K562 (cell line): Measurements from ENCODE around the gene CCDC167. TPM values are rescaled to one million over a fixed set of nuclear protein-coding genes. Genes with fewer than 3 reads are reported as not detected.
A peak's percentile ranks its signal among the peaks of the same experiment; 100 is the strongest.

ENCODE experiments used
- ARID1B ChIP-seq: fragments of 450-650 bp; IDR thresholded peaks from 2 replicates; pipeline ENCODE4 v1.6.1; 2016; ENCODE audit warnings: antibody characterized with exemption, mild to moderate bottlenecking, inconsistent platforms
- E2F3 ChIP-seq: fragments of 250-450 bp; sonication (Bioruptor Pico); IDR thresholded peaks from 2 replicates; pipeline ENCODE4 v1.4.0; 2020; ENCODE audit warnings: mild to moderate bottlenecking
- ELF1 ChIP-seq: fragments of 200-800 bp; sonication (Bioruptor generic); IDR thresholded peaks from 2 replicates; pipeline ENCODE4 v1.6.1; 2016; ENCODE audit warnings: missing genetic modification characterization, missing compliant biosample characterization
- EP300 ChIP-seq: IDR thresholded peaks from 2 replicates; pipeline ENCODE4 v1.6.1; 2012; ENCODE audit warnings: low read length, improper control_type of control experiment
- ETV5 ChIP-seq: sonication (generic); formaldehyde crosslinking; IDR thresholded peaks from 2 replicates; pipeline ENCODE4 v1.4.0; 2020; ENCODE audit warnings: low read depth, mild to moderate bottlenecking, missing genetic modification reagents
- ETV6 ChIP-seq, 3 experiments: fragments of 150-350 bp in 1 of 3; sonication (generic) in 1 of 3; formaldehyde crosslinking in 1 of 3; IDR thresholded peaks; 2 replicates each; pipeline versions ENCODE4 v1.6.1 to v1.8.0; 2014 to 2022; ENCODE audit warnings: borderline replicate concordance in 2 of 3, low read depth in 2 of 3, antibody characterized with exemption in 1 of 3, low read length in 1 of 3, mild to moderate bottlenecking in 1 of 3, missing genetic modification reagents in 1 of 3
- GATA2 ChIP-seq: sonication (generic); formaldehyde crosslinking; IDR thresholded peaks from 2 replicates; pipeline ENCODE4 v1.4.0; 2020; ENCODE audit warnings: mild to moderate bottlenecking, missing genetic modification reagents
- HOXB6 ChIP-seq: fragments of 250-450 bp; sonication (Bioruptor Pico); IDR thresholded peaks from 2 replicates; pipeline ENCODE4 v1.5.1; 2022; ENCODE audit warnings: mild to moderate bottlenecking, borderline replicate concordance
- MAZ ChIP-seq, 2 experiments: fragments of 450-650 bp in 1 of 2; sonication (generic) in 1 of 2; formaldehyde crosslinking; IDR thresholded peaks in 1 of 2; conservative IDR thresholded peaks in 1 of 2; 2 replicates each; pipeline versions ENCODE4 v1.4.0 to v1.5.0; 2020; ENCODE audit warnings: mild to moderate bottlenecking in 1 of 2, missing genetic modification reagents in 1 of 2
- NFRKB ChIP-seq: fragments of 450-650 bp; IDR thresholded peaks from 2 replicates; pipeline ENCODE4 v1.6.1; 2016; ENCODE audit warnings: low read depth
- SIN3A ChIP-seq, 2 experiments: fragments of 150-350 bp in 1 of 2; IDR thresholded peaks; 2 replicates each; pipeline ENCODE4 v1.6.1; 2011 to 2016; ENCODE audit warnings: borderline replicate concordance in 2 of 2, low read depth in 2 of 2, low read length in 2 of 2, mild to moderate bottlenecking in 2 of 2, moderate library complexity in 2 of 2; ENCODE audit not compliant: control insufficient read depth in 1 of 2
- STAT5A ChIP-seq: IDR thresholded peaks from 2 replicates; pipeline ENCODE4 v1.6.1; 2012; ENCODE audit warnings: low read length, inconsistent platforms, borderline replicate concordance
- TRIM24 ChIP-seq, 2 experiments: fragments of 450-650 bp; IDR thresholded peaks; 2 replicates each; pipeline ENCODE4 v1.6.1; 2016
- polyA plus RNA-seq, 8 experiments: library from polyadenylated mRNA; depleted of rRNA in 4 of 8; stranded (reverse) in 5 of 8; unstranded in 3 of 8; fragments of >200 nt; fragmentation: Nextera tagmentation in 2 of 8; fragmentation: Illumina TruSeq in 1 of 8; extraction: Ambion mirVana in 2 of 8; extraction: Trizol in 1 of 8; gene quantifications; 2 replicates each; pipeline versions ENCODE4 v1.2.1 to v1.2.3, GENCODE V29; 2011 to 2014; ENCODE audit warnings: inconsistent platforms in 1 of 8, missing spikeins in 1 of 8
- total RNA-seq, 7 experiments: library from RNA; depleted of rRNA in 6 of 7; stranded (reverse); fragments of >200 nt in 6 of 7; fragmentation: Illumina TruSeq in 2 of 7; extraction: Trizol in 2 of 7; gene quantifications; 2 replicates each; pipeline versions ENCODE4 v1.2.1 to v1.2.3, GENCODE V29; 2011 to 2021; ENCODE audit warnings: low replicate concordance in 1 of 7
- TF ChIP-seq, protein P1 (sequence below): fragments of 450-650 bp; conservative IDR thresholded peaks from 2 replicates; pipeline ENCODE4 v1.6.1; 2016; ENCODE audit warnings: missing genetic modification characterization, low read depth, mild to moderate bottlenecking, missing compliant biosample characterization, moderate library complexity
- TF ChIP-seq, protein P2 (sequence below), 2 experiments: fragments of 450-650 bp; conservative IDR thresholded peaks; 2 replicates each; pipeline ENCODE4 v1.6.1; 2017; ENCODE audit warnings: mild to moderate bottlenecking in 2 of 2, moderate library complexity in 2 of 2
- TF ChIP-seq, protein P3 (sequence below): sonication (generic); formaldehyde crosslinking; IDR thresholded peaks from 2 replicates; pipeline ENCODE4 v1.8.0; 2022; ENCODE audit warnings: mild to moderate bottlenecking, missing genetic modification reagents, borderline replicate concordance
- TF ChIP-seq, protein P4 (sequence below): sonication (generic); formaldehyde crosslinking; IDR thresholded peaks from 2 replicates; pipeline ENCODE4 v1.8.1; 2023; ENCODE audit warnings: mild to moderate bottlenecking, missing genetic modification reagents

Gene CCDC167
- total and polyA plus RNA-seq, 9 of the 15 experiments (the other 6 are each of a cell fraction or from before 2014, with no cell fraction given) = 26.0 to 114 (median 45.2) TPM

DNA sequence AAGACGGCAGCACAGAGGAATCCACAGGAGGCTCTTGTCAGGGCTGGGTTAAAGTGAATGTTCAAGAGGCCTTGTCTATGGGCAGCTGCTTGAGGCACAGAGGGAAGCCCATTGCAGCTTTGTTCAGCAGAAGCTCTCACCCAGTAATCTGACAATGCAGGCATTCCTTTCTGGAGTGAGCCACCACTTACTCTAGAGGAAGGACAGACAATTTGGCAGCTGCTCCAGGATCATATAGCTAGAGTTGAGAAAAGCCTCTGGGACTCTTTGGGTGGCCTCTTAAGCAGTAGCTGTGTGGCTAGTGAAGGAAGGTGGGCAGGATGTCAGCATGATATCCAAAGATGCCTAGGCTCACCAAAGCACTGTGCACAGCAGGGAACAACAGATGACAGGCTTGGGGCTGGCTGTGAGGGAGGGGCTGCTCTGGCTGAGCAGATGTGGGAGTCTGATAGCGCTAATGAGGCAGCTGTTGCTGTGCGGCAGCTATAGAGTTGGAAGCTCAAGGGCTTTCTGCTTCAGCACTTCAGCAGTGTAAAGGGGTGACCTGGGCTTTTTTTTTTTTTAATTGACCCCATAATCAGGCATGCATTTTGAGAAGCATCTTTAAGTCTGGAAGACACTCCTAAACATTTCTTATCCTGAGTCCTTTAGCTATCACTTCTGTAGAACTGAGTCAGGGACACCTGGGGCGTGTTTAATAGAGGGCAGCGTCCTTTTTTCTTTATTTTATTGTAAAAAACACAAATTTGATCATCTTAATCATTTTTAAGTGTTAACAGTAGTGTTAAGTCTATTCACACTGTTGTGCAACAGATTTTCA is 39.5 kb downstream of the CCDC167 start (continued):
- TF ChIP-seq ELF1 (tag) = no peak
- peak; percentile 64; the same call in 1 of the 2 replicates for TF ChIP-seq ETV5 (CRISPR knock-in tag)
- no peak for TF ChIP-seq NFRKB
- peak; percentile 96 for TF ChIP-seq TRIM24 (IDR thresholded peaks at IDR 0.05)
- TF ChIP-seq HOXB6 = no peak
- peak; percentile 96 for TF ChIP-seq STAT5A
- TF ChIP-seq SIN3A (IDR thresholded peaks at IDR 0.05; ENCODE audit: borderline replicate concordance in 2 of 2, control insufficient read depth in 1 of 2, low read depth in 2 of 2, low read length in 2 of 2) = peak; percentile 48 to 90; a peak in 3 of 4 replicates
- TF ChIP-seq, protein P1, sequence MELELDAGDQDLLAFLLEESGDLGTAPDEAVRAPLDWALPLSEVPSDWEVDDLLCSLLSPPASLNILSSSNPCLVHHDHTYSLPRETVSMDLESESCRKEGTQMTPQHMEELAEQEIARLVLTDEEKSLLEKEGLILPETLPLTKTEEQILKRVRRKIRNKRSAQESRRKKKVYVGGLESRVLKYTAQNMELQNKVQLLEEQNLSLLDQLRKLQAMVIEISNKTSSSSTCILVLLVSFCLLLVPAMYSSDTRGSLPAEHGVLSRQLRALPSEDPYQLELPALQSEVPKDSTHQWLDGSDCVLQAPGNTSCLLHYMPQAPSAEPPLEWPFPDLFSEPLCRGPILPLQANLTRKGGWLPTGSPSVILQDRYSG = 0 out of 2 replicates have a peak, but pooled peaks have one; percentile 34
- TF ChIP-seq ETV6 (IDR thresholded peaks at IDR 0.05; ENCODE audit: borderline replicate concordance in 1 of 2, low read depth in 2 of 2, low read length in 1 of 2) = peak in 1 of 2 experiments; percentile 52; a peak in 1 of 4 replicates
- no peak for TF ChIP-seq ETV6 (CRISPR knock-in tag; IDR thresholded peaks at IDR 0.05; ENCODE audit: borderline replicate concordance)
- TF ChIP-seq, protein P2, sequence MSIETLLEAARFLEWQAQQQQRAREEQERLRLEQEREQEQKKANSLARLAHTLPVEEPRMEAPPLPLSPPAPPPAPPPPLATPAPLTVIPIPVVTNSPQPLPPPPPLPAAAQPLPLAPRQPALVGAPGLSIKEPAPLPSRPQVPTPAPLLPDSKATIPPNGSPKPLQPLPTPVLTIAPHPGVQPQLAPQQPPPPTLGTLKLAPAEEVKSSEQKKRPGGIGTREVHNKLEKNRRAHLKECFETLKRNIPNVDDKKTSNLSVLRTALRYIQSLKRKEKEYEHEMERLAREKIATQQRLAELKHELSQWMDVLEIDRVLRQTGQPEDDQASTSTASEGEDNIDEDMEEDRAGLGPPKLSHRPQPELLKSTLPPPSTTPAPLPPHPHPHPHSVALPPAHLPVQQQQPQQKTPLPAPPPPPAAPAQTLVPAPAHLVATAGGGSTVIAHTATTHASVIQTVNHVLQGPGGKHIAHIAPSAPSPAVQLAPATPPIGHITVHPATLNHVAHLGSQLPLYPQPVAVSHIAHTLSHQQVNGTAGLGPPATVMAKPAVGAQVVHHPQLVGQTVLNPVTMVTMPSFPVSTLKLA (conservative IDR thresholded peaks at IDR 0.05) = peak; percentile 22 to 65; a peak in 2 of 4 replicates
- no peak for TF ChIP-seq E2F3
- TF ChIP-seq, protein P3, sequence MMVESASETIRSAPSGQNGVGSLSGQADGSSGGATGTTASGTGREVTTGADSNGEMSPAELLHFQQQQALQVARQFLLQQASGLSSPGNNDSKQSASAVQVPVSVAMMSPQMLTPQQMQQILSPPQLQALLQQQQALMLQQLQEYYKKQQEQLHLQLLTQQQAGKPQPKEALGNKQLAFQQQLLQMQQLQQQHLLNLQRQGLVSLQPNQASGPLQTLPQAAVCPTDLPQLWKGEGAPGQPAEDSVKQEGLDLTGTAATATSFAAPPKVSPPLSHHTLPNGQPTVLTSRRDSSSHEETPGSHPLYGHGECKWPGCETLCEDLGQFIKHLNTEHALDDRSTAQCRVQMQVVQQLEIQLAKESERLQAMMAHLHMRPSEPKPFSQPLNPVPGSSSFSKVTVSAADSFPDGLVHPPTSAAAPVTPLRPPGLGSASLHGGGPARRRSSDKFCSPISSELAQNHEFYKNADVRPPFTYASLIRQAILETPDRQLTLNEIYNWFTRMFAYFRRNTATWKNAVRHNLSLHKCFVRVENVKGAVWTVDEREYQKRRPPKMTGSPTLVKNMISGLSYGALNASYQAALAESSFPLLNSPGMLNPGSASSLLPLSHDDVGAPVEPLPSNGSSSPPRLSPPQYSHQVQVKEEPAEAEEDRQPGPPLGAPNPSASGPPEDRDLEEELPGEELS (CRISPR knock-in tag) = 0 out of 2 replicates have a peak, but pooled peaks have one; percentile 62
- TF ChIP-seq, protein P4, sequence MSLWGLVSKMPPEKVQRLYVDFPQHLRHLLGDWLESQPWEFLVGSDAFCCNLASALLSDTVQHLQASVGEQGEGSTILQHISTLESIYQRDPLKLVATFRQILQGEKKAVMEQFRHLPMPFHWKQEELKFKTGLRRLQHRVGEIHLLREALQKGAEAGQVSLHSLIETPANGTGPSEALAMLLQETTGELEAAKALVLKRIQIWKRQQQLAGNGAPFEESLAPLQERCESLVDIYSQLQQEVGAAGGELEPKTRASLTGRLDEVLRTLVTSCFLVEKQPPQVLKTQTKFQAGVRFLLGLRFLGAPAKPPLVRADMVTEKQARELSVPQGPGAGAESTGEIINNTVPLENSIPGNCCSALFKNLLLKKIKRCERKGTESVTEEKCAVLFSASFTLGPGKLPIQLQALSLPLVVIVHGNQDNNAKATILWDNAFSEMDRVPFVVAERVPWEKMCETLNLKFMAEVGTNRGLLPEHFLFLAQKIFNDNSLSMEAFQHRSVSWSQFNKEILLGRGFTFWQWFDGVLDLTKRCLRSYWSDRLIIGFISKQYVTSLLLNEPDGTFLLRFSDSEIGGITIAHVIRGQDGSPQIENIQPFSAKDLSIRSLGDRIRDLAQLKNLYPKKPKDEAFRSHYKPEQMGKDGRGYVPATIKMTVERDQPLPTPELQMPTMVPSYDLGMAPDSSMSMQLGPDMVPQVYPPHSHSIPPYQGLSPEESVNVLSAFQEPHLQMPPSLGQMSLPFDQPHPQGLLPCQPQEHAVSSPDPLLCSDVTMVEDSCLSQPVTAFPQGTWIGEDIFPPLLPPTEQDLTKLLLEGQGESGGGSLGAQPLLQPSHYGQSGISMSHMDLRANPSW (CRISPR knock-in tag) = no peak
- peak; percentile 98 for TF ChIP-seq ARID1B
- peak; percentile 91 for TF ChIP-seq EP300
- TF ChIP-seq MAZ (CRISPR knock-in tag; conservative IDR thresholded peaks at IDR 0.05 in 1 of 2, IDR thresholded peaks at IDR 0.05 in 1 of 2) = peak; percentile 95 to 100
- TF ChIP-seq GATA2 = peak; percentile 98
